ENCODE measurements around the gene MT1A. TPM values are rescaled to one million over a fixed set of nuclear protein-coding genes. Genes with fewer than 3 reads are reported as not detected.

MT1A gene
- total RNA-seq, 1 experiment from 2014 or later, result 2.8 TPM

DNA sequence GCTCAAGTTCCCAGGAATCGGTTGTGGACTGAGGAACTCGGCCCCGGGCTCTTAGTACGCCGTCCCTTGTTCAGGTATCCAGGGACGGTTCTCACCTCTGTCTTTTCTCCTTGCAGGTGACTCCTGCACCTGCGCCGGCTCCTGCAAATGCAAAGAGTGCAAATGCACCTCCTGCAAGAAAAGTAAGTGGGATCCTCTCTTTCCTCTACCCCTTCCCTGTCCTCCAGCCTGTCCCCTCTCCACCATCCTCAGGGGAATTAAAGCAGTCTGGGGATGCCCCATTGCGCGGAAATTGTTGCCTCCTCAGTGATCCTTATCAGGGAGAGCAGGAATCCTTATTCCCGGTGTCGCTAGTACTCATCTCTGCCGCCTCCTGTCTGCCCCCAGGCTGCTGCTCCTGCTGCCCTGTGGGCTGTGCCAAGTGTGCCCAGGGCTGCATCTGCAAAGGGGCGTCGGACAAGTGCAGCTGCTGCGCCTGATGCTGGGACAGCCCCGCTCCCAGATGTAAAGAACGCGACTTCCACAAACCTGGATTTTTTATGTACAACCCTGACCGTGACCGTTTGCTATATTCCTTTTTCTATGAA, 29.5 kb upstream of the MT1A start (continued):
- TF ChIP-seq, protein P1, sequence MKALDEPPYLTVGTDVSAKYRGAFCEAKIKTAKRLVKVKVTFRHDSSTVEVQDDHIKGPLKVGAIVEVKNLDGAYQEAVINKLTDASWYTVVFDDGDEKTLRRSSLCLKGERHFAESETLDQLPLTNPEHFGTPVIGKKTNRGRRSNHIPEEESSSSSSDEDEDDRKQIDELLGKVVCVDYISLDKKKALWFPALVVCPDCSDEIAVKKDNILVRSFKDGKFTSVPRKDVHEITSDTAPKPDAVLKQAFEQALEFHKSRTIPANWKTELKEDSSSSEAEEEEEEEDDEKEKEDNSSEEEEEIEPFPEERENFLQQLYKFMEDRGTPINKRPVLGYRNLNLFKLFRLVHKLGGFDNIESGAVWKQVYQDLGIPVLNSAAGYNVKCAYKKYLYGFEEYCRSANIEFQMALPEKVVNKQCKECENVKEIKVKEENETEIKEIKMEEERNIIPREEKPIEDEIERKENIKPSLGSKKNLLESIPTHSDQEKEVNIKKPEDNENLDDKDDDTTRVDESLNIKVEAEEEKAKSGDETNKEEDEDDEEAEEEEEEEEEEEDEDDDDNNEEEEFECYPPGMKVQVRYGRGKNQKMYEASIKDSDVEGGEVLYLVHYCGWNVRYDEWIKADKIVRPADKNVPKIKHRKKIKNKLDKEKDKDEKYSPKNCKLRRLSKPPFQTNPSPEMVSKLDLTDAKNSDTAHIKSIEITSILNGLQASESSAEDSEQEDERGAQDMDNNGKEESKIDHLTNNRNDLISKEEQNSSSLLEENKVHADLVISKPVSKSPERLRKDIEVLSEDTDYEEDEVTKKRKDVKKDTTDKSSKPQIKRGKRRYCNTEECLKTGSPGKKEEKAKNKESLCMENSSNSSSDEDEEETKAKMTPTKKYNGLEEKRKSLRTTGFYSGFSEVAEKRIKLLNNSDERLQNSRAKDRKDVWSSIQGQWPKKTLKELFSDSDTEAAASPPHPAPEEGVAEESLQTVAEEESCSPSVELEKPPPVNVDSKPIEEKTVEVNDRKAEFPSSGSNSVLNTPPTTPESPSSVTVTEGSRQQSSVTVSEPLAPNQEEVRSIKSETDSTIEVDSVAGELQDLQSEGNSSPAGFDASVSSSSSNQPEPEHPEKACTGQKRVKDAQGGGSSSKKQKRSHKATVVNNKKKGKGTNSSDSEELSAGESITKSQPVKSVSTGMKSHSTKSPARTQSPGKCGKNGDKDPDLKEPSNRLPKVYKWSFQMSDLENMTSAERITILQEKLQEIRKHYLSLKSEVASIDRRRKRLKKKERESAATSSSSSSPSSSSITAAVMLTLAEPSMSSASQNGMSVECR (CRISPR knock-in tag; IDR thresholded peaks at IDR 0.05; ENCODE audit: borderline replicate concordance), result no peak
- TF ChIP-seq ZNF423 (CRISPR knock-in tag; IDR thresholded peaks at IDR 0.05) (no peak), ETV6 (CRISPR knock-in tag; IDR thresholded peaks at IDR 0.05) (no peak)

GRCh38 chr16:56609463-56609921, 29.0 kb upstream of the MT1A start:
- CTCF ChIA-PET, result interaction anchor here (1.0 to 4.5 kb wide), 4 partner anchors 9 to 95 kb away, joined by 3 to 28 read pairs (median 13); no protein-coding TSS in a partner anchor
- H3K27ac Mint-ChIP-seq, result no peak overlapping the region
- no peaks in the 10 kb centered on the region for H3K36me3 Mint-ChIP-seq
- no peaks in the 10 kb centered on the region for H3K9me3 Mint-ChIP-seq
- ATAC-seq, result no peak
- peaks cover 48% of the 10 kb centered on the region for H3K4me1 Mint-ChIP-seq
- POLR2A ChIA-PET, result interaction anchor here (0.8 to 4.8 kb wide), 3 partner anchors 16 to 73 kb away, joined by 3 to 68 read pairs (median 6); partner anchors contain the start of genes MT1E and MT1X
- DNase-seq (ENCODE audit: low spot score), result no peak
- H3K4me3 Mint-ChIP-seq, result peak overlapping the region; percentile 79
- peaks cover 80% of the 10 kb centered on the region for H3K27me3 Mint-ChIP-seq (ENCODE audit: low read depth)
- TF ChIP-seq, protein P2, sequence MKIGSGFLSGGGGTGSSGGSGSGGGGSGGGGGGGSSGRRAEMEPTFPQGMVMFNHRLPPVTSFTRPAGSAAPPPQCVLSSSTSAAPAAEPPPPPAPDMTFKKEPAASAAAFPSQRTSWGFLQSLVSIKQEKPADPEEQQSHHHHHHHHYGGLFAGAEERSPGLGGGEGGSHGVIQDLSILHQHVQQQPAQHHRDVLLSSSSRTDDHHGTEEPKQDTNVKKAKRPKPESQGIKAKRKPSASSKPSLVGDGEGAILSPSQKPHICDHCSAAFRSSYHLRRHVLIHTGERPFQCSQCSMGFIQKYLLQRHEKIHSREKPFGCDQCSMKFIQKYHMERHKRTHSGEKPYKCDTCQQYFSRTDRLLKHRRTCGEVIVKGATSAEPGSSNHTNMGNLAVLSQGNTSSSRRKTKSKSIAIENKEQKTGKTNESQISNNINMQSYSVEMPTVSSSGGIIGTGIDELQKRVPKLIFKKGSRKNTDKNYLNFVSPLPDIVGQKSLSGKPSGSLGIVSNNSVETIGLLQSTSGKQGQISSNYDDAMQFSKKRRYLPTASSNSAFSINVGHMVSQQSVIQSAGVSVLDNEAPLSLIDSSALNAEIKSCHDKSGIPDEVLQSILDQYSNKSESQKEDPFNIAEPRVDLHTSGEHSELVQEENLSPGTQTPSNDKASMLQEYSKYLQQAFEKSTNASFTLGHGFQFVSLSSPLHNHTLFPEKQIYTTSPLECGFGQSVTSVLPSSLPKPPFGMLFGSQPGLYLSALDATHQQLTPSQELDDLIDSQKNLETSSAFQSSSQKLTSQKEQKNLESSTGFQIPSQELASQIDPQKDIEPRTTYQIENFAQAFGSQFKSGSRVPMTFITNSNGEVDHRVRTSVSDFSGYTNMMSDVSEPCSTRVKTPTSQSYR (CRISPR knock-in tag; IDR thresholded peaks at IDR 0.05), result no peak
- TF ChIP-seq ZNF263 (CRISPR knock-in tag; IDR thresholded peaks at IDR 0.05; ENCODE audit: low read depth) (no peak), ATF1 (CRISPR knock-in tag; IDR thresholded peaks at IDR 0.05) (no peak), ATF6 (CRISPR knock-in tag; IDR thresholded peaks at IDR 0.05) (no peak), AFF4 (CRISPR knock-in tag; IDR thresholded peaks at IDR 0.05; ENCODE audit: borderline replicate concordance) (no peak), USF2 (CRISPR knock-in tag; IDR thresholded peaks at IDR 0.05) (no peak), ERG (CRISPR knock-in tag; IDR thresholded peaks at IDR 0.05) (no peak), JAZF1 (CRISPR knock-in tag; IDR thresholded peaks at IDR 0.05) (no peak), TEAD4 (CRISPR knock-in tag; IDR thresholded peaks at IDR 0.05) (no peak), NFE2L1 (CRISPR knock-in tag; IDR thresholded peaks at IDR 0.05) (no peak)
- TF ChIP-seq, protein P3, sequence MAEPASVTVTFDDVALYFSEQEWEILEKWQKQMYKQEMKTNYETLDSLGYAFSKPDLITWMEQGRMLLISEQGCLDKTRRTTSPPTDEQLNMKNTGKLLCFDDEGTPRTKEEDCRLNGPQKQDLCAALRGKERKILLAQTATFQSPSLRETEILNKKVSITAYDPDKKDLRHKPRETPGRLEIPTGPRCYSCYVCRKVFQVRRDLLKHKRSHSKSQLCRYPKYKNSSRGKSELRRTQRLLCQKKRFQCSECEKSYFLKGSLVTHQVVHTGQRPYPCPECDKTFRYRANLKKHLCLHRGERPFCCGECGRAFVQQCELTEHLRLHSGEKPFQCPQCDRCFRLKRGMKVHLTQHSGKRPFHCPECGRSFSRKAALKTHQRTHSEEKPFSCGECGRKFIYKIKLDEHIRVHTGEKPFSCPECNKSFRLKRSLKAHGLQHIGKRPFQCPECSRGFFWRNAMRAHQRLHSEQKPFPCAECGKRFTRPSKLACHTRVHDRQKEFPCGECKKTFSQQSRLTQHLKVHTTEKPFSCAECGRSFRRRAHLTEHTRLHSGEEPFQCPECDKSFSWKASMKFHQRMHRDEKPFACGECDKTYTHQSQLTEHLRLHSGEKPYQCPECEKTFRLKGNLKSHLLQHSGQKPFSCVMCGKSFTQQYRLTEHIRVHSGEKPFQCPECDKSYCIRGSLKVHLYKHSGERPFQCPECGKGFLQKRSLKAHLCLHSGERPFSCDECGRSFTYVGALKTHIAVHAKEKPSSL (CRISPR knock-in tag; conservative IDR thresholded peaks at IDR 0.05), result no peak
- TF ChIP-seq, protein P4, sequence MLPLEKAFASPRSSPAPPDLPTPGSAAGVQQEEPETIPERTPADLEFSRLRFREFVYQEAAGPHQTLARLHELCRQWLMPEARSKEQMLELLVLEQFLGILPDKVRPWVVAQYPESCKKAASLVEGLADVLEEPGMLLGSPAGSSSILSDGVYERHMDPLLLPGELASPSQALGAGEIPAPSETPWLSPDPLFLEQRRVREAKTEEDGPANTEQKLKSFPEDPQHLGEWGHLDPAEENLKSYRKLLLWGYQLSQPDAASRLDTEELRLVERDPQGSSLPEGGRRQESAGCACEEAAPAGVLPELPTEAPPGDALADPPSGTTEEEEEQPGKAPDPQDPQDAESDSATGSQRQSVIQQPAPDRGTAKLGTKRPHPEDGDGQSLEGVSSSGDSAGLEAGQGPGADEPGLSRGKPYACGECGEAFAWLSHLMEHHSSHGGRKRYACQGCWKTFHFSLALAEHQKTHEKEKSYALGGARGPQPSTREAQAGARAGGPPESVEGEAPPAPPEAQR (CRISPR knock-in tag; IDR thresholded peaks at IDR 0.05), result no peak
